IMR-90 (cell line): Measurements from ENCODE around the gene MIEF2. TPM values are rescaled to one million over a fixed set of nuclear protein-coding genes. Genes with fewer than 3 reads are reported as not detected.

ENCODE experiments used
- ATAC-seq: fragments of 200-7000 bp; cut with Tn5 transposase; 2 replicates; pipeline ENCODE4 v1.9.1; 2020; ENCODE audit warnings: low read depth, mild to moderate bottlenecking, moderate library complexity
- BruUV-seq: library from RNA; stranded (reverse); fragments of 400-500 nt; replicated peaks from 2 replicates; lab custom pipeline; 2021; lab: Mats Ljungman, UMichigan
- CTCF ChIA-PET: fragments of 300-600 bp; formaldehyde crosslinking; extraction: SDS; loops from one replicate; lab custom pipeline; 2021; ENCODE audit warnings: antibody characterized with exemption; lab: Yijun Ruan, JAX
- POLR2A ChIA-PET: fragments of 300-600 bp; sonication (Branson Sonifier 250); formaldehyde crosslinking; loops from one replicate; lab custom pipeline; 2022; ENCODE audit warnings: antibody characterized with exemption; ENCODE audit not compliant: unreplicated experiment; lab: Charles Lee
- DNase-seq: peaks from one replicate; pipeline ENCODE4 v3.0.0; 2013
- H2AFZ ChIP-seq: replicated peaks from 2 replicates; pipeline ENCODE3; 2013; ENCODE audit warnings: low read length, mild to moderate bottlenecking; ENCODE audit not compliant: poor library complexity
- H2AK5ac ChIP-seq: 2 replicates; pipeline ENCODE4 v1.6.1; 2013; ENCODE audit warnings: low read depth, low read length, inconsistent platforms
- H2AK9ac ChIP-seq: replicated peaks from 2 replicates; pipeline ENCODE3; 2013; ENCODE audit warnings: mild to moderate bottlenecking, low read depth, low read length, moderate library complexity; ENCODE audit not compliant: poor library complexity
- H2BK120ac ChIP-seq: 2 replicates; pipeline ENCODE4 v1.6.1; 2013; ENCODE audit warnings: low read depth, low read length, inconsistent platforms
- H2BK15ac ChIP-seq: 3 replicates; pipeline ENCODE4 v1.6.1; 2013; ENCODE audit warnings: low read depth, low read length, inconsistent platforms
- H2BK20ac ChIP-seq: 2 replicates; pipeline ENCODE4 v1.6.1; 2013; ENCODE audit warnings: low read depth, mild to moderate bottlenecking, inconsistent platforms, low read length, moderate library complexity
- H2BK5ac ChIP-seq: 2 replicates; pipeline ENCODE4 v1.6.1; 2013; ENCODE audit warnings: mild to moderate bottlenecking, low read depth, low read length, inconsistent platforms; ENCODE audit not compliant: poor library complexity, severe bottlenecking
- H3K14ac ChIP-seq: replicated peaks from 2 replicates; pipeline ENCODE4 v1.6.1; 2013; ENCODE audit warnings: low read depth, low read length, inconsistent platforms
- H3K18ac ChIP-seq: 2 replicates; pipeline ENCODE4 v1.6.1; 2013; ENCODE audit warnings: low read depth, low read length, control low read depth
- H3K23ac ChIP-seq: 2 replicates; pipeline ENCODE4 v1.6.1; 2013; ENCODE audit warnings: low read depth, low read length, inconsistent platforms
- H3K27ac ChIP-seq: 2 replicates; pipeline ENCODE4 v1.5.1; 2013; ENCODE audit warnings: mild to moderate bottlenecking, control low read depth, low read length; ENCODE audit not compliant: insufficient read depth
- H3K27me3 ChIP-seq: 2 replicates; pipeline ENCODE4 v1.6.1; 2013; ENCODE audit warnings: low read length; ENCODE audit not compliant: control insufficient read depth, insufficient read depth
- H3K36me3 ChIP-seq: 2 replicates; pipeline ENCODE4 v1.6.1; 2013; ENCODE audit warnings: low read length, mixed read lengths; ENCODE audit not compliant: control insufficient read depth, insufficient read depth
- H3K4ac ChIP-seq: 2 replicates; pipeline ENCODE4 v1.6.1; 2013; ENCODE audit warnings: low read depth, low read length, inconsistent platforms
- H3K4me1 ChIP-seq: 2 replicates; pipeline ENCODE4 v1.6.1; 2013; ENCODE audit warnings: low read length, mixed read lengths; ENCODE audit not compliant: control insufficient read depth, insufficient read depth
- H3K4me2 ChIP-seq: 2 replicates; pipeline ENCODE4 v1.6.1; 2013; ENCODE audit warnings: low read depth, mild to moderate bottlenecking, control low read depth, low read length, moderate library complexity
- H3K4me3 ChIP-seq: 2 replicates; pipeline ENCODE4 v1.5.1; 2013; ENCODE audit warnings: low read depth, mild to moderate bottlenecking, control low read depth, low read length, moderate library complexity; ENCODE audit not compliant: insufficient read depth
- H3K56ac ChIP-seq: 2 replicates; pipeline ENCODE4 v1.6.1; 2013; ENCODE audit warnings: low read length, inconsistent platforms; ENCODE audit not compliant: insufficient read depth; ENCODE audit errors: extremely low read depth
- H3K79me1 ChIP-seq, 2 experiments: 2 replicates each; pipeline ENCODE4 v1.6.1; 2013; ENCODE audit warnings: low read length in 2 of 2, inconsistent platforms in 1 of 2, low read depth in 1 of 2
- H3K9ac ChIP-seq: 2 replicates; pipeline ENCODE4 v1.6.1; 2013; ENCODE audit warnings: low read depth, low read length, control low read depth
- H3K9me1 ChIP-seq: 2 replicates; pipeline ENCODE4 v1.6.1; 2013; ENCODE audit warnings: low read length, inconsistent platforms; ENCODE audit not compliant: insufficient read depth
- H3K9me3 ChIP-seq: 2 replicates; pipeline ENCODE4 v1.6.1; 2013; ENCODE audit warnings: low read length; ENCODE audit not compliant: control insufficient read depth, insufficient read depth
- H4K20me1 ChIP-seq: 2 replicates; pipeline ENCODE4 v1.6.1; 2013; ENCODE audit warnings: low read length, inconsistent platforms; ENCODE audit not compliant: insufficient read depth
- H4K5ac ChIP-seq: 2 replicates; pipeline ENCODE4 v1.6.1; 2013; ENCODE audit warnings: mild to moderate bottlenecking, low read depth, low read length, control low read depth
- H4K8ac ChIP-seq, 2 experiments: 2 replicates each; pipeline ENCODE4 v1.6.1; 2013; ENCODE audit warnings: low read depth in 2 of 2, low read length in 2 of 2, control low read depth in 1 of 2, inconsistent platforms in 1 of 2
- H4K91ac ChIP-seq: 2 replicates; pipeline ENCODE4 v1.6.1; 2013; ENCODE audit warnings: low read depth, low read length, inconsistent platforms; ENCODE audit not compliant: insufficient read depth
- BHLHE40 ChIP-seq: fragments of 150-350 bp; IDR thresholded peaks from 2 replicates; pipeline ENCODE4 v1.6.1; 2016; ENCODE audit warnings: mild to moderate bottlenecking, low read depth, low read length
- CEBPB ChIP-seq: IDR thresholded peaks from 2 replicates; pipeline ENCODE4 v1.6.1; 2012; ENCODE audit warnings: low read depth, low read length, improper control_type of control experiment
- CHD1 ChIP-seq: IDR thresholded peaks from 2 replicates; pipeline ENCODE4 v1.6.1; 2012; ENCODE audit warnings: low read depth, low read length, improper control_type of control experiment
- FOS ChIP-seq: fragments of 150-350 bp; IDR thresholded peaks from 2 replicates; pipeline ENCODE4 v1.6.1; 2016; ENCODE audit warnings: low read depth, low read length
- MAFK ChIP-seq: IDR thresholded peaks from 2 replicates; pipeline ENCODE4 v1.6.1; 2012; ENCODE audit warnings: low read depth, low read length, improper control_type of control experiment
- MAZ ChIP-seq: IDR thresholded peaks from 2 replicates; pipeline ENCODE4 v1.6.1; 2012; ENCODE audit warnings: low read depth, mild to moderate bottlenecking, low read length, improper control_type of control experiment, moderate library complexity, borderline replicate concordance
- MXI1 ChIP-seq: IDR thresholded peaks from 2 replicates; pipeline ENCODE4 v1.6.1; 2012; ENCODE audit warnings: low read depth, mild to moderate bottlenecking, low read length, moderate library complexity, borderline replicate concordance
- NFE2L2 ChIP-seq: fragments of 150-350 bp; IDR thresholded peaks from 2 replicates; pipeline ENCODE4 v1.6.1; 2016; ENCODE audit warnings: low read depth, mild to moderate bottlenecking, low read length
- POLR2A ChIP-seq: IDR thresholded peaks from 2 replicates; pipeline ENCODE4 v1.6.1; 2012; ENCODE audit warnings: mild to moderate bottlenecking, low read depth, low read length
- RAD21 ChIP-seq: IDR thresholded peaks from 2 replicates; pipeline ENCODE4 v1.6.1; 2012; ENCODE audit warnings: low read length, improper control_type of control experiment
- RCOR1 ChIP-seq: IDR thresholded peaks from 2 replicates; pipeline ENCODE4 v1.6.1; 2012; ENCODE audit warnings: mild to moderate bottlenecking, low read length, improper control_type of control experiment; ENCODE audit not compliant: insufficient replicate concordance
- RFX5 ChIP-seq: IDR thresholded peaks from 2 replicates; pipeline ENCODE4 v1.8.0; 2012; ENCODE audit warnings: low read depth, mild to moderate bottlenecking, low read length, moderate library complexity
- SMC3 ChIP-seq: fragments of 150-350 bp; IDR thresholded peaks from 2 replicates; pipeline ENCODE4 v1.6.1; 2016; ENCODE audit warnings: low read depth, mild to moderate bottlenecking, antibody characterized with exemption, low read length, moderate library complexity
- WGBS, 2 experiments: methylation state at CpG; one replicate each; pipeline versions ENCODE4 v1.1.5 to v1.1.7; 2013; ENCODE audit warnings: missing lambda C conversion rate in 2 of 2; ENCODE audit not compliant: insufficient read length in 1 of 2; ENCODE audit errors: extremely low coverage in 2 of 2; 5-methylcytosine and 5-hydroxymethylcytosine counted together
- dilution Hi-C: fragments of 300-500 bp; cut with HindIII; formaldehyde crosslinking; loops from one replicate; pipeline ENCODE4 v1.14.3; 2018; ENCODE audit warnings: low sequenced_read_pairs; ENCODE audit not compliant: unreplicated experiment
- in situ Hi-C: fragments of 300-500 bp; cut with MboI; formaldehyde crosslinking; loops from 3 replicates; pipeline ENCODE4 v1.14.3; 2019; ENCODE audit warnings: low sequenced_read_pairs, inconsistent platforms, mixed read lengths
- intact Hi-C: fragments of 100-400 bp; cut with micrococcal nuclease; formaldehyde crosslinking; loops from 2 replicates; pipeline ENCODE4 v1.10.0; 2022
- polyA plus RNA-seq, 3 experiments: library from polyadenylated mRNA; depleted of rRNA; stranded (reverse); fragments of >200 nt; gene quantifications; 2 replicates each; pipeline ENCODE4 v1.2.3, GENCODE V29; 2012; ENCODE audit warnings: low replicate concordance in 1 of 3
- total RNA-seq: library from RNA; depleted of rRNA; stranded (reverse); fragments of >200 nt; gene quantifications from 2 replicates; pipeline ENCODE4 v1.2.3, GENCODE V29; 2012
- TF ChIP-seq, protein P1 (sequence below): conservative IDR thresholded peaks from 2 replicates; pipeline ENCODE4 v1.5.1; 2012; ENCODE audit warnings: mild to moderate bottlenecking, low read depth, low read length, improper control_type of control experiment
- TF ChIP-seq, protein P2 (sequence below): fragments of 150-350 bp; IDR thresholded peaks from 2 replicates; pipeline ENCODE4 v1.6.1; 2016; ENCODE audit warnings: low read depth, mild to moderate bottlenecking, low read length, moderate library complexity, borderline replicate concordance
- TF ChIP-seq, protein P3 (sequence below): fragments of 150-350 bp; IDR thresholded peaks from 2 replicates; pipeline ENCODE4 v1.6.1; 2017; ENCODE audit warnings: mild to moderate bottlenecking, antibody characterized with exemption, low read length, low read depth

Gene MIEF2
- total and polyA plus RNA-seq, 2 of the 4 experiments (the other 2 are of a cell fraction): 9.1 to 26.6 TPM

DNA sequence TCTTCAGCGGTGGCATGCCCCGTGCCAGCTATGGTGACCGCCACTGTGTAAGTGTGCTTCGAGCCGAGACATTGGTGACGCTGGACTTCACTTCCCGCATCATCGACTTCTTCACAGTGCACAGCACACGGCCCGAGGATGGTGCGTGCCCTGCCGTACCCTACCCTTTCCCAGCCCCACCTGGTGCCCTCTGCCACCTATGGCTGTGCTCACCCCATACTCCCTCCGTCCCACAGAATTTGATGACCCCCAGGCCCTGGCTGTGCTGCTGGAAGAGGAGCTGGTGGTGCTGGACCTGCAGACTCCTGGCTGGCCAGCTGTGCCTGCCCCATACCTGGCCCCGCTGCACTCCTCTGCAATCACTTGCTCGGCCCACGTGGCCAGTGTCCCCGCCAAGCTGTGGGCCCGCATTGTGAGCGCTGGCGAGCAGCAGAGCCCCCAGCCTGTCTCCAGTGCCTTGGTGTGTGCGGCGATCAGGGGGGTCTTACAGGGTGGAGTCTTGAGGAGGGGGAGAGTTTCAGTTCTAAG, 25.5 kb upstream of the MIEF2 start:
- Histone ChIP-seq H3K9ac (no peak overlapping the region), H3K4me3 (no peak overlapping the region), H3K56ac (no peak overlapping the region), H3K9me1 (no peaks in the 10 kb centered on the region), H2BK5ac (no peak overlapping the region), H3K4me2 (no peak overlapping the region), H2BK15ac (no peak overlapping the region), H3K4me1 (peaks cover 5% of the 10 kb centered on the region), H2AFZ (no peak overlapping the region), H3K9me3 (no peaks in the 10 kb centered on the region), H2BK120ac (no peak overlapping the region), H3K36me3 (peaks cover 62% of the 10 kb centered on the region), H3K27me3 (no peaks in the 10 kb centered on the region), H4K20me1 (peaks cover 27% of the 10 kb centered on the region), H3K14ac (no peak overlapping the region), H3K23ac (no peak overlapping the region), H3K18ac (no peak overlapping the region), H4K8ac (no peak overlapping the region), H3K4ac (no peak overlapping the region), H2AK9ac (peak overlapping the region; percentile 83), H2BK20ac (no peak overlapping the region), H2AK5ac (no peak overlapping the region), H4K5ac (no peak overlapping the region), H3K79me1 (peaks cover 0 to 39% of the 10 kb centered on the region in 2 experiments; a peak in 3 of 4 replicates), H3K27ac (no peak overlapping the region), H4K91ac (no peak overlapping the region)
- ATAC-seq (no peak), DNase-seq (no peak)
- TF ChIP-seq, protein P1, sequence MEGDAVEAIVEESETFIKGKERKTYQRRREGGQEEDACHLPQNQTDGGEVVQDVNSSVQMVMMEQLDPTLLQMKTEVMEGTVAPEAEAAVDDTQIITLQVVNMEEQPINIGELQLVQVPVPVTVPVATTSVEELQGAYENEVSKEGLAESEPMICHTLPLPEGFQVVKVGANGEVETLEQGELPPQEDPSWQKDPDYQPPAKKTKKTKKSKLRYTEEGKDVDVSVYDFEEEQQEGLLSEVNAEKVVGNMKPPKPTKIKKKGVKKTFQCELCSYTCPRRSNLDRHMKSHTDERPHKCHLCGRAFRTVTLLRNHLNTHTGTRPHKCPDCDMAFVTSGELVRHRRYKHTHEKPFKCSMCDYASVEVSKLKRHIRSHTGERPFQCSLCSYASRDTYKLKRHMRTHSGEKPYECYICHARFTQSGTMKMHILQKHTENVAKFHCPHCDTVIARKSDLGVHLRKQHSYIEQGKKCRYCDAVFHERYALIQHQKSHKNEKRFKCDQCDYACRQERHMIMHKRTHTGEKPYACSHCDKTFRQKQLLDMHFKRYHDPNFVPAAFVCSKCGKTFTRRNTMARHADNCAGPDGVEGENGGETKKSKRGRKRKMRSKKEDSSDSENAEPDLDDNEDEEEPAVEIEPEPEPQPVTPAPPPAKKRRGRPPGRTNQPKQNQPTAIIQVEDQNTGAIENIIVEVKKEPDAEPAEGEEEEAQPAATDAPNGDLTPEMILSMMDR: no peak
- TF ChIP-seq SMC3 (no peak), MAZ (no peak), MAFK (no peak), MXI1 (no peak), RFX5 (no peak), CHD1 (no peak), BHLHE40 (no peak), POLR2A (no peak), RCOR1 (no peak), FOS (no peak), RAD21 (no peak), NFE2L2 (no peak), CEBPB (no peak)
- TF ChIP-seq, protein P2, sequence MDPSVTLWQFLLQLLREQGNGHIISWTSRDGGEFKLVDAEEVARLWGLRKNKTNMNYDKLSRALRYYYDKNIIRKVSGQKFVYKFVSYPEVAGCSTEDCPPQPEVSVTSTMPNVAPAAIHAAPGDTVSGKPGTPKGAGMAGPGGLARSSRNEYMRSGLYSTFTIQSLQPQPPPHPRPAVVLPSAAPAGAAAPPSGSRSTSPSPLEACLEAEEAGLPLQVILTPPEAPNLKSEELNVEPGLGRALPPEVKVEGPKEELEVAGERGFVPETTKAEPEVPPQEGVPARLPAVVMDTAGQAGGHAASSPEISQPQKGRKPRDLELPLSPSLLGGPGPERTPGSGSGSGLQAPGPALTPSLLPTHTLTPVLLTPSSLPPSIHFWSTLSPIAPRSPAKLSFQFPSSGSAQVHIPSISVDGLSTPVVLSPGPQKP: no peak
- TF ChIP-seq, protein P3, sequence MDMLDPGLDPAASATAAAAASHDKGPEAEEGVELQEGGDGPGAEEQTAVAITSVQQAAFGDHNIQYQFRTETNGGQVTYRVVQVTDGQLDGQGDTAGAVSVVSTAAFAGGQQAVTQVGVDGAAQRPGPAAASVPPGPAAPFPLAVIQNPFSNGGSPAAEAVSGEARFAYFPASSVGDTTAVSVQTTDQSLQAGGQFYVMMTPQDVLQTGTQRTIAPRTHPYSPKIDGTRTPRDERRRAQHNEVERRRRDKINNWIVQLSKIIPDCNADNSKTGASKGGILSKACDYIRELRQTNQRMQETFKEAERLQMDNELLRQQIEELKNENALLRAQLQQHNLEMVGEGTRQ: no peak
- CTCF ChIA-PET: no interaction called here
- in situ Hi-C loops (no loop called here), dilution Hi-C loops (no loop called here), intact Hi-C loops (no loop called here)
- BruUV-seq: no TSS peak
- POLR2A ChIA-PET: no interaction called here
- 100% methylated on average over 6 of the region's 22 CpGs; no CpG with 5 or more reads in 1 of the 2 experiments for WGBS, 2 experiments
